GM19467 (cell line): ENCODE data around the gene EXOC6.

ENCODE experiments used
- ATAC-seq: cut with Tn5 transposase; IDR thresholded peaks from one replicate; pipeline ENCODE4 v1.9.1; 2021; ENCODE audit warnings: mild to moderate bottlenecking, moderate library complexity; ENCODE audit not compliant: unreplicated experiment

EXOC6 gene

GRCh38 chr10:92832998-92833650, 15.2 kb upstream of the EXOC6 start:
- ATAC-seq, result no peak

GRCh38 chr10:92834331-92834730, 14.0 kb upstream of the EXOC6 start:
- no peak for ATAC-seq

- ATAC-seq, result no peak
Measured at GRCh38 chr10:92834986-92835385, 13.3 kb upstream of the EXOC6 start.

- no peak for ATAC-seq
Measured at GRCh38 chr10:92837456-92837855, 10.9 kb upstream of the EXOC6 start.

GRCh38 chr10:92839191-92840085, 8.9 kb upstream of the EXOC6 start:
- ATAC-seq, result no peak

GRCh38 chr10:92844746-92845145, 3.6 kb upstream of the EXOC6 start:
- ATAC-seq, result no peak

GRCh38 chr10:92845921-92846320, 2.4 kb upstream of the EXOC6 start:
- ATAC-seq, result no peak

GRCh38 chr10:92846344-92846743, 2.0 kb upstream of the EXOC6 start:
- ATAC-seq, result no peak

GRCh38 chr10:92846854-92847201, 1.5 kb upstream of the EXOC6 start:
- ATAC-seq, result no peak

GRCh38 chr10:92847202-92847864, 987 bp upstream of the EXOC6 start:
- ATAC-seq, result no peak

- no peak for ATAC-seq
Measured at GRCh38 chr10:92848037-92848440, 281 bp upstream of the EXOC6 start.

- no peak for ATAC-seq
Measured at GRCh38 chr10:92849234-92849525, 860 bp downstream of the EXOC6 start.

GRCh38 chr10:92849576-92850090, 1.3 kb downstream of the EXOC6 start:
- ATAC-seq, result no peak

GRCh38 chr10:92850185-92850584, 1.9 kb downstream of the EXOC6 start:
- no peak for ATAC-seq

GRCh38 chr10:92851003-92851402, 2.7 kb downstream of the EXOC6 start:
- no peak for ATAC-seq

- ATAC-seq, result no peak
Measured at GRCh38 chr10:92855560-92855959, 7.2 kb downstream of the EXOC6 start.

GRCh38 chr10:92857904-92858514, 9.7 kb downstream of the EXOC6 start:
- no peak for ATAC-seq

- no peak for ATAC-seq
Measured at GRCh38 chr10:92867235-92867634, 18.9 kb downstream of the EXOC6 start.

- no peak for ATAC-seq
Measured at GRCh38 chr10:92868036-92868435, 19.7 kb downstream of the EXOC6 start.

GRCh38 chr10:92868557-92868956, 20.2 kb downstream of the EXOC6 start:
- no peak for ATAC-seq

GRCh38 chr10:92873029-92873428, 24.7 kb downstream of the EXOC6 start:
- no peak for ATAC-seq
